Superior temporal gyrus (tissue), 1 donor: ENCODE results near the gene AGMO.
"Not testable (repeated sequence)": the region's sequence is repeated elsewhere in the genome, so short reads cannot be mapped to it uniquely, and the experiment has no call there.

ENCODE experiments used
- DNase-seq: peaks from one replicate; pipeline ENCODE4 v3.0.0-alpha.2; 2016; ENCODE audit errors: extremely low spot score

Gene AGMO

GRCh38 chr7:15559416-15559928, 2.3 kb downstream of the AGMO start:
- DNase-seq, result no peak

DNA sequence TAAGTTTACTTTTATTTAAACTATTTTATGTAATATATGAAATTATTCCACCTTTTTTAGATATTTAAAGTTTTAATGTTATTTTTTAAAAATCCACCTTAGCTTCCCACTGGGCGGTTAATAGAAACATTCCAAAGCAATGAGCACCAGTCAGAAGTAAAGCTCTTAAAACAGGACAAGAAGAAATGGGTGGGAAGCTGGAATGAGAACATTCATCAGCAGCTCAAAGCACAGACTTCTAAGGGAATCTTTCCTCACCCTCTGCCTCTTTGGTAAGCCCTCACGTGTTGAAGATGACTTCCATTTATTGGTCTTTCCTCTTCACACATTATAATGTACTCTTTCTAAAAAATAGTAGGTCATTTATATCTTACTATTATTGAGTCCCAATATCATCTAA, 3.1 kb downstream of the AGMO start:
- DNase-seq, result no peak

GRCh38 chr7:15557686-15558085, 4.1 kb downstream of the AGMO start:
- no peak for DNase-seq

DNA sequence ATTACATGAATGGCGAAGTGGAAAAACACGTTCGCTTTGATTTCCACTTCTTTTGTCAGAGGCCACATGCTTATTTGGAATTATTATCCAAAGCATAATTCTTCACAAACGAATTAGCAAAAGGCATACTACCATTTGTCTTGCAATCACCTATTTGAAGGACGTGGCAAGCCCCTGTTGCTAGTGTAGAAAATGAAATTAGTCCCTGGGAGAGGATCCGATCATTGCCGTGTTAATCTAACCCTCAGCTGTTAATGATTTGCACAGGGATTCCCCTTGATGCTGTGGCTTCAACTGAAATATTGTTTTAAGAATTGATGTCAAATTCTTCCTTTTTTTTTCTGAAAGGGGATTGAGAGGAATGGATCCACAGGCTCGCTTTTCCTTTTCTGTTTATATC, 4.6 kb downstream of the AGMO start:
- no peak for DNase-seq

- peak; percentile 61 for DNase-seq
These were observed 5.3 kb downstream of the AGMO start for GRCh38 chr7:15556339-15557105.

GRCh38 chr7:15555381-15555859, 6.4 kb downstream of the AGMO start:
- DNase-seq, result peak; percentile 78

- peak; percentile 35 for DNase-seq
These were observed 7.1 kb downstream of the AGMO start for GRCh38 chr7:15554744-15555143.

DNA sequence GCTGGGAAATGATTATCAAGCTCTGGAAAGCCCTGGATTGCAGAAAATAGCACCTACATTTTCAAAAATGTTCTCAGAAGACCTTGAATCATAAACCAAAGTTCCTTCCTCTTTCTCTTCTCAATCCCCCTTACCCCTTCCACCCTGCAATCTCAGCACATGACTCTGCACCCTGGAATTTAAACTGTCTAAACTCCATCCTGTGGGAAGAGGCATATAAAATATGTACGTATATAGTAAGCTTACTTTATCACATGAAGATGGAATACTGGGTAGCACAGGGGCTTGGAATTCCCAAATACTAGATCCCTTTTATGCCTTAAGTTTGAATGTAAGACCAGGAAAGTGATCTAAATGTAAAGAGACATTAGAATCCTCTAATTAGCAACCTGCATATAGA, 7.7 kb downstream of the AGMO start:
- no peak for DNase-seq

- not testable (repeated sequence) for DNase-seq
These were observed 14.5 kb downstream of the AGMO start for GRCh38 chr7:15547320-15547719.

- DNase-seq, result no peak
These were observed 15.5 kb downstream of the AGMO start for GRCh38 chr7:15546272-15546792.

- DNase-seq, result no peak
These were observed 17.8 kb downstream of the AGMO start for GRCh38 chr7:15544050-15544449.

DNA sequence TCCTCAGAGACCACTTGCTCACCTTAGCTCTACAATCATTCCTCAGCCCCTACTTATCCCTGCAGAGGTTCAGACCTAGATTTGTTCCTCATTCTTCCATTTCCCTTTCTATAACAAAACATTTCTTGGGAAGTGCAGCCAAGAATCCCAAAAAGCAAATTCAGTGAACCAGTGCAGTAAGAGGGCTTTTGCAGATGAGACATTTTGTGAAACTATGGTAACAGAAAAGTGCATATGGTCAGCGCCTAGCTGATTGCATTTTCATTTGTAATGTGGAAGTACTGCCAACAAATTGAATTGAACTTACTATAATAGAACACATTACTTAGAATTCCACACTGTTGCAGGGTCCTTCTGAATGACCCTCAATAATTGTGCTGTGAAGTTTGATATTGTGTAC, 18.6 kb downstream of the AGMO start:
- DNase-seq, result no peak

GRCh38 chr7:15527648-15528047, 34.2 kb downstream of the AGMO start:
- no peak for DNase-seq

DNA sequence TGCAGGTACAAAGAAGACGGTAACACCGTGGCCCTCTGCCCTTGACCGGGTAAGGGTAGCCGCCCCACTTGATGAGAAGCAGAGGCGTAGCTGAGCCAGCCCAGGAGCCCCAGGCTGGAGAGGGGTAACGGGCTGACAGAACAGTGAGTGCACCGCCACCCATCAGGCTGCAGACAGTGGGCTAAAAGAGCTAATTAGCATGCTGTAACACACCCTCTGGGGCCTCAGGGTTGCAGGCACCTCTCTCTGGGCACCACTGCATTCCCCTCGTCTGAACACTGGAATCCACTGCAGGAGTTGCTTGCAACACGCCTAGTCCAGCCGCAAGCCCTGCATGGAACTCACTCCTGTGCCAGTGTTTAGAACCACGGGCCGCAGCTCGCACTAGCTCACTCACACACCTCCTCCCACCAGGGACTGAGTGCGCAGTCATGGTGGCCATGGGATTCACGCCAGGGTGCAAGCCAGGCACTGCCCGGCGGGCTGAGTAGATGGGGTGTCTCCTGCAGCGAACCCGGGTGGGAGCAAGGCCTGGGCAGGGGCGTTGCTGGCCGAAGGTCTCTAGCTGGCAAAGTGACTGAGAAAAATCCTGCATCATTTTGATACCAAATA, 36.1 kb downstream of the AGMO start:
- no peak for DNase-seq

- DNase-seq, result no peak
These were observed 37.7 kb downstream of the AGMO start for GRCh38 chr7:15524077-15524476.

DNA sequence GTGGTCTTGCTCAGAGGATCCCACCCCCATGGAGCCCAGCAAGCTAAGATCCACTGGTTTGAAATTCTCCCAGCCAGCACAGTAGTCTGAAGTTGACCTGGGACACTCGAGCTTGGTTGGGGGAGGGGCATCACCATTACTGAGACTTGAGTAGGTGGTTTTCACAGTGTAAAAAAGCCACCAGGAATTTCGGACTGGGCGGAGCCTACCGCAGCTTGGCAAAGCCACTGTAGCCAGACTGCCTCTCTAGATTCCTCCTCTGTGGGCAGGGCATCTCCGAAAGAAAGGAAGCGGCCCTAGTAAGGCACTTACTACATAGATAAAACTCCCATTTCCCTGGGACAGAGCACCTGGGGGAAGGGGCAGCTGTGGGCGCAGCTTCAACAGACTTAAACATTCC, 44.0 kb downstream of the AGMO start:
- DNase-seq, result not testable (repeated sequence)

DNA sequence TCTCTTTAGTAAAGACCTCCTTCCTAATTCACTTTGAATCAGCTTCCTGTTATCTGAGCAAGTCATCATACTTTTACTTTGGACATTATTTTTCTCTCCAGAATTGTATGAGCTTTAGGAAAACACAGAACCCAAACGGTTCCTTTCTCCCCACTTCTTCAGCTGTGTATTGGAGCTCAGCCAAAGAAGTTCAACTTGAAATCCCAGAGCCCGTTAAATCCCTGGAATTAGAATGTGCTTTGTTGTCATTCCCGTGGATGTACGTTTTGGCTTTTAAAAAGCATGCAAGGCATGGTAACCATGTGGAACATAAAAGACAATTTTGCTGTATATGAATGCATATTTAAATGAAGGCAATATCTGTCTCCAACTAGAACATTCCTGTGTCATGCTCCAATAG, 46.6 kb downstream of the AGMO start:
- DNase-seq, result no peak

GRCh38 chr7:15508258-15508657, 53.6 kb downstream of the AGMO start:
- peak; percentile 84 for DNase-seq

DNA sequence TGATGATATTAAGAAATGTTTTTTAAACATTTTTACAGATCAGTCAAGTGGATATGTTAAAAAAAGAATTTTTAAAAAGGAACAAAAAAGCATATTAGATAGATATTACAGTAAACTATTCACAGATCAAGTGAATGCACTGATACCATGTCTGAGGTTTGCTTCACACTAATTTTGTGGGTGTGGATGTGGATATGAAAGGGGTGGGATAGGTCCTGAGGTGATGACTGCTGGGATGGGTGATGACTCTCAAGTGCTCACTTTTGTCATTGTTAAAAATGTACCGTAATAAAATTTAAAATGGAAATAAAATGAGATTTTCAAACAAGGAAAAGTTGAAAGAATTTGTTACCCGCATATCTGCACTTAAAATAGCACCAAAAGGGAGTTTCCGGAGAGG, 54.1 kb downstream of the AGMO start:
- no peak for DNase-seq

DNA sequence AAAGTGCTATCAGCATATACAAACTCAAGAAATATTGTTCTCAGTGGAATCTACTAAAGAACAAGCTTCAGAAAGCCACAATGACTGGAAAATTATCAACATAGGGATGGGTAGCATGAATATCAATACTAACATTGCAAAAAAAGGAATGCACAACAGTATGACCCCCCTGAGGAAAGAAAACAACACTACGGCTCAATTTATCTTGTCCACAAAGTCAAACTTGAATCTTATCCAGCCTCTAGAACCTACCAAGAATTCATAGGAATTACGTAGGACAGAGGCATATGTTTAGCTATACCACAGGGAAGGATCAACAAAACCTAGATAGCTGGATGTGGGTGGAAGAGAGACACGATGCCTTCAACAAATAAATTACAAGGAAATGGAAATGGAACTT, 54.6 kb downstream of the AGMO start:
- DNase-seq, result peak; percentile 35

DNA sequence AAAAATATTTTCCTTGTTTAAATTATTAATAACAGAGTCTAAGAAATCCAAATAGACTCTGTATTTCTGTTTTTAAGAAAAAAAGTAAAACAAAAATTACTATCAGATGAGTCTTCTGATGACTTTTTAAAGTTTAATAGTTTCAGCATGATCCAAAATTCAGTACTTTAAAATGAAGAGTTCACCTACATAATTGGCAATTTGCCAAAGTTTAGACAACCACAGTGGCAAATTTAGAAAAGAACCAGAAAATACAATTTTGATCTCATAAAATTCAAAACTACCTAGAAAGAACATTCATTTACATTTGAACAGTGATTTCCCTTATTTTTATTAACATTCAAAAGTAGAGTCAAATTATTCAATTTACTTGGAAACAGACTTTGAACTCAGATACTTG, 56.1 kb downstream of the AGMO start:
- no peak for DNase-seq

- DNase-seq, result no peak
These were observed 57.5 kb downstream of the AGMO start for GRCh38 chr7:15504351-15504750.
